Loucy (cell line): ENCODE measurements around the gene ST3GAL5.

Experiments
- CTCF ChIP-seq: fragments of 200-600 bp; sonication (generic); conservative IDR thresholded peaks from 2 replicates; pipeline ENCODE4 v1.5.1; 2014; ENCODE audit warnings: mild to moderate bottlenecking, antibody characterized with exemption, low read length
- EZH2phosphoT487 ChIP-seq: fragments of 200-600 bp; IDR thresholded peaks from 2 replicates; pipeline ENCODE4 v1.6.1; 2018; ENCODE audit warnings: antibody characterized with exemption, mild to moderate bottlenecking, moderate library complexity, borderline replicate concordance

- TF ChIP-seq CTCF (no peak), EZH2phosphoT487 (no peak)
Observed at GRCh38 chr2:85828725-85829124, 60.1 kb downstream of the ST3GAL5 start.
